ENCODE measurements around the gene IP6K1.

DNA sequence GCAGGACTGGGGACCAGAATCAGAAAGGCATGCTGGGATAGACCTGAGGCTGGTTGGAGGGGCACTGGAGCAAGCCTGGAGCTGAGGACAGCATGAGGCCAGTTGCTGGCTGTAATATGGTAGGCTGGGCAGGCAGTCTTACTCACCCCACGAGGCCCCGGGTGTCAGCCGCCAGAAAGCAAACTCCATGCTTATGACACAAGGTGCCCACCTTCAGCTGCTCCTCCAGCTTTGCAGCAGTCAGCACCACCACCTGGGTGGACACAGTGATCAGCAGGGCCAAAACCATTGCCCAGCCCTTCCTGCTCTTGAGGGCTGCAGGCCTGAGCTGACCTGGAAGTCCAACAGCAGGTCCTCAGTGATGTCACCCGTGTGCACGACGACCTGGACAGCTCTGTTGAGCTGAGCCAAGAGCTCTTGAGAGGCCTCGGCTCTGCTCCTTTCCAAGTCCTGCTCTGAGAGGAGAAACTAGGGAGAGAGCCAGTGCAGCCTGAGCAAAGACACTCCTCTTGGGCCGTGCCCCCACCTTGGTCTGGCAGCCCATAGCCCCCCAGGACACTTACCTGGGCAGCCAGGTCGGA is 26.7 kb upstream of the IP6K1 start:
- TF ChIP-seq, protein P1, sequence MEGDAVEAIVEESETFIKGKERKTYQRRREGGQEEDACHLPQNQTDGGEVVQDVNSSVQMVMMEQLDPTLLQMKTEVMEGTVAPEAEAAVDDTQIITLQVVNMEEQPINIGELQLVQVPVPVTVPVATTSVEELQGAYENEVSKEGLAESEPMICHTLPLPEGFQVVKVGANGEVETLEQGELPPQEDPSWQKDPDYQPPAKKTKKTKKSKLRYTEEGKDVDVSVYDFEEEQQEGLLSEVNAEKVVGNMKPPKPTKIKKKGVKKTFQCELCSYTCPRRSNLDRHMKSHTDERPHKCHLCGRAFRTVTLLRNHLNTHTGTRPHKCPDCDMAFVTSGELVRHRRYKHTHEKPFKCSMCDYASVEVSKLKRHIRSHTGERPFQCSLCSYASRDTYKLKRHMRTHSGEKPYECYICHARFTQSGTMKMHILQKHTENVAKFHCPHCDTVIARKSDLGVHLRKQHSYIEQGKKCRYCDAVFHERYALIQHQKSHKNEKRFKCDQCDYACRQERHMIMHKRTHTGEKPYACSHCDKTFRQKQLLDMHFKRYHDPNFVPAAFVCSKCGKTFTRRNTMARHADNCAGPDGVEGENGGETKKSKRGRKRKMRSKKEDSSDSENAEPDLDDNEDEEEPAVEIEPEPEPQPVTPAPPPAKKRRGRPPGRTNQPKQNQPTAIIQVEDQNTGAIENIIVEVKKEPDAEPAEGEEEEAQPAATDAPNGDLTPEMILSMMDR (IDR thresholded peaks at IDR 0.05 in 8 of 11, conservative IDR thresholded peaks at IDR 0.05 in 3 of 11), result no peak
- no peak for TF ChIP-seq POLR2A (IDR thresholded peaks at IDR 0.05)
- no peak for TF ChIP-seq POLR2AphosphoS5 (IDR thresholded peaks at IDR 0.05)
